Measurements from ENCODE around the gene CCDC149. TPM values are rescaled to one million over a fixed set of nuclear protein-coding genes. Genes with fewer than 3 reads are reported as not detected.

Gene CCDC149
- total and polyA plus RNA-seq, 2 of the 13 experiments (the other 11 are each of a cell fraction or from before 2014, with no cell fraction given) = 0.44 to 0.95 TPM

DNA sequence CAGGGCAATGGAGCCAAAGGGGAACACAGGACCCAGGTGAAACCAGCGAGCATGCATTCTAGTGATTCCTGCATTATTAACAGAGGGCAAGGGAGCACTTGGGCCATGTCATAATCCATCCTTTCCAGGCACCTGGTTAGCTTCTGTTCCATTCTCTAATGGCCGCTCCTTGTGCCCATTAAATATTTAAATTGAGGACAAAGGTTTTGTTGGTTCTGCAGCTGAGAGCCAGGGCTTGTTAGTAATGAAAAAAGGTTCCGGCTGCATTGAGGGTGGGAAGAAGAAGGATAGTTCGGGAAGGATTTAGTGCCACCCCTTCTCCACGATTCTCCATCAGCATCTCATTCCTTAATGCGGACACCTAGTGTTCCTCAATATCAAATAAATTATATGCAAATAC lies 103.9 kb downstream of the CCDC149 start:
- DNase-seq (ENCODE audit: low spot score) (no peak), ATAC-seq (no peak), FAIRE-seq (no peak)
- peaks cover 0 to 11% of the 10 kb centered on the region in 2 experiments; a peak in 2 of 5 replicates for H3K27me3 ChIP-seq (ENCODE audit: control insufficient read depth in 1 of 2, insufficient read depth in 2 of 2, low read length in 2 of 2)
- 78% methylated on average over 5 of the region's 6 CpGs for WGBS (ENCODE audit: low lambda C conversion rate)
- POLR2A ChIA-PET = no interaction called here
- no peaks in the 10 kb centered on the region for H3K4me1 ChIP-seq (ENCODE audit: insufficient read depth, low read length)
- H3K4me3 ChIP-seq (replicated peaks in 1 of 3; ENCODE audit: insufficient read depth in 1 of 3, low read depth in 2 of 3, low read length in 3 of 3) = no peak overlapping the region
- H3K9me3 ChIP-seq (ENCODE audit: low read length) = no peaks in the 10 kb centered on the region
- no peak overlapping the region for H3K9ac ChIP-seq (ENCODE audit: insufficient read depth, low read depth, low read length)
- intact Hi-C loops (cut with micrococcal nuclease; ENCODE audit: unreplicated experiment) = no loop called here
- H3K4me2 ChIP-seq (ENCODE audit: low read depth, low read length) = no peak overlapping the region
- CTCF ChIA-PET (ENCODE audit: low intra/inter-chr PET ratio, low total read pairs) = no interaction called here
- no peaks in the 10 kb centered on the region for H4K20me1 ChIP-seq (ENCODE audit: insufficient read depth, low read length)
- H3K27ac ChIP-seq (ENCODE audit: extremely low read length, insufficient read depth, low read length) = no peak overlapping the region
- in situ Hi-C loops (cut with HindIII; ENCODE audit: extremely low pct_ligation_motif_present, low pct_unique_long_range_greater_than_20kb) = no loop called here
- H3K79me2 ChIP-seq (ENCODE audit: insufficient read depth, low read length) = no peaks in the 10 kb centered on the region
- H3K36me3 ChIP-seq (replicated peaks in 1 of 2; ENCODE audit: control insufficient read depth in 1 of 2, insufficient read depth in 2 of 2, low read length in 2 of 2) = no peaks in the 10 kb centered on the region
- no TSS peak for BruUV-seq (replicated peaks)
- no peak overlapping the region for H2AFZ ChIP-seq (ENCODE audit: low read length)
- no peak for TF ChIP-seq ZNF20 (CRISPR knock-in tag; IDR thresholded peaks at IDR 0.05)
- TF ChIP-seq DNMT3B (CRISPR knock-in tag; conservative IDR thresholded peaks at IDR 0.05) = no peak
- TF ChIP-seq HOXA9 (CRISPR knock-in tag; IDR thresholded peaks at IDR 0.05; ENCODE audit: borderline replicate concordance) = no peak
- no peak for TF ChIP-seq ARID3A (IDR thresholded peaks at IDR 0.05; ENCODE audit: low read depth, low read length)
- TF ChIP-seq, protein P1, sequence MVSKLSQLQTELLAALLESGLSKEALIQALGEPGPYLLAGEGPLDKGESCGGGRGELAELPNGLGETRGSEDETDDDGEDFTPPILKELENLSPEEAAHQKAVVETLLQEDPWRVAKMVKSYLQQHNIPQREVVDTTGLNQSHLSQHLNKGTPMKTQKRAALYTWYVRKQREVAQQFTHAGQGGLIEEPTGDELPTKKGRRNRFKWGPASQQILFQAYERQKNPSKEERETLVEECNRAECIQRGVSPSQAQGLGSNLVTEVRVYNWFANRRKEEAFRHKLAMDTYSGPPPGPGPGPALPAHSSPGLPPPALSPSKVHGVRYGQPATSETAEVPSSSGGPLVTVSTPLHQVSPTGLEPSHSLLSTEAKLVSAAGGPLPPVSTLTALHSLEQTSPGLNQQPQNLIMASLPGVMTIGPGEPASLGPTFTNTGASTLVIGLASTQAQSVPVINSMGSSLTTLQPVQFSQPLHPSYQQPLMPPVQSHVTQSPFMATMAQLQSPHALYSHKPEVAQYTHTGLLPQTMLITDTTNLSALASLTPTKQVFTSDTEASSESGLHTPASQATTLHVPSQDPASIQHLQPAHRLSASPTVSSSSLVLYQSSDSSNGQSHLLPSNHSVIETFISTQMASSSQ (IDR thresholded peaks at IDR 0.05; ENCODE audit: low read depth) = no peak
- TF ChIP-seq, protein P1 (CRISPR knock-in tag; IDR thresholded peaks at IDR 0.05; ENCODE audit: borderline replicate concordance) = no peak
- no peak for TF ChIP-seq GRHL1 (CRISPR knock-in tag; conservative IDR thresholded peaks at IDR 0.05)
- no peak for TF ChIP-seq MAFK (conservative IDR thresholded peaks at IDR 0.05 in 1 of 2, IDR thresholded peaks at IDR 0.05 in 1 of 2; ENCODE audit: low read length in 2 of 2)
- no peak for TF ChIP-seq ZNF724P (CRISPR knock-in tag; IDR thresholded peaks at IDR 0.05; ENCODE audit: borderline replicate concordance)
- TF ChIP-seq NFE2 (CRISPR knock-in tag; IDR thresholded peaks at IDR 0.05) = no peak
- TF ChIP-seq ZNF883 (CRISPR knock-in tag; IDR thresholded peaks at IDR 0.05; ENCODE audit: not compliant biosample characterization) = no peak
- no peak for TF ChIP-seq ZHX1 (CRISPR knock-in tag; IDR thresholded peaks at IDR 0.05; ENCODE audit: low read depth)
- TF ChIP-seq, protein P2, sequence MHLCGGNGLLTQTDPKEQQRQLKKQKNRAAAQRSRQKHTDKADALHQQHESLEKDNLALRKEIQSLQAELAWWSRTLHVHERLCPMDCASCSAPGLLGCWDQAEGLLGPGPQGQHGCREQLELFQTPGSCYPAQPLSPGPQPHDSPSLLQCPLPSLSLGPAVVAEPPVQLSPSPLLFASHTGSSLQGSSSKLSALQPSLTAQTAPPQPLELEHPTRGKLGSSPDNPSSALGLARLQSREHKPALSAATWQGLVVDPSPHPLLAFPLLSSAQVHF (CRISPR knock-in tag; IDR thresholded peaks at IDR 0.05) = no peak

Data from HepG2 (cell line).